GM21576 (cell line): ENCODE results near the gene FBXL13.
"Not testable (repeated sequence)": the region's sequence is repeated elsewhere in the genome, so short reads cannot be mapped to it uniquely, and the experiment has no call there.

Experiments
- ATAC-seq: cut with Tn5 transposase; IDR thresholded peaks from one replicate; pipeline ENCODE4 v1.9.1; 2021; ENCODE audit warnings: mild to moderate bottlenecking, moderate library complexity; ENCODE audit not compliant: unreplicated experiment

FBXL13 gene

GRCh38 chr7:102830197-102830596 lies 244.4 kb downstream of the FBXL13 start:
- no peak for ATAC-seq

GRCh38 chr7:102829075-102829474 lies 245.5 kb downstream of the FBXL13 start:
- no peak for ATAC-seq

GRCh38 chr7:102828286-102828685 lies 246.3 kb downstream of the FBXL13 start:
- ATAC-seq: no peak

- no peak for ATAC-seq
Observed at GRCh38 chr7:102823390-102824119, 251.0 kb downstream of the FBXL13 start.

GRCh38 chr7:102821994-102822747 lies 252.4 kb downstream of the FBXL13 start:
- no peak for ATAC-seq

- no peak for ATAC-seq
Observed at GRCh38 chr7:102819151-102819550, 255.4 kb downstream of the FBXL13 start.

GRCh38 chr7:102817616-102818573 lies 256.7 kb downstream of the FBXL13 start:
- ATAC-seq: no peak

GRCh38 chr7:102814025-102814471 lies 260.5 kb downstream of the FBXL13 start:
- ATAC-seq: no peak

GRCh38 chr7:102813191-102814024 lies 261.2 kb downstream of the FBXL13 start:
- no peak for ATAC-seq

- no peak for ATAC-seq
Observed at GRCh38 chr7:102811942-102812678, 262.5 kb downstream of the FBXL13 start.

- no peak for ATAC-seq
Observed at GRCh38 chr7:102810916-102811315, 263.7 kb downstream of the FBXL13 start.

- no peak for ATAC-seq
Observed at GRCh38 chr7:102806613-102807012, 268.0 kb downstream of the FBXL13 start.

- not testable (repeated sequence) for ATAC-seq
Observed at GRCh38 chr7:102795987-102796595, 278.5 kb downstream of the FBXL13 start.

GRCh38 chr7:102794567-102794966 lies 280.0 kb downstream of the FBXL13 start:
- not testable (repeated sequence) for ATAC-seq

GRCh38 chr7:102791831-102792230 lies 282.8 kb downstream of the FBXL13 start:
- not testable (repeated sequence) for ATAC-seq

- not testable (repeated sequence) for ATAC-seq
Observed at GRCh38 chr7:102791367-102791766, 283.2 kb downstream of the FBXL13 start.

GRCh38 chr7:102790364-102791100 lies 284.1 kb downstream of the FBXL13 start:
- not testable (repeated sequence) for ATAC-seq

GRCh38 chr7:102788770-102789169 lies 285.8 kb downstream of the FBXL13 start:
- ATAC-seq: not testable (repeated sequence)
